Pancreas (tissue), 10 donors: ENCODE results near the gene URI1. TPM values are rescaled to one million over a fixed set of nuclear protein-coding genes. Genes with fewer than 3 reads are reported as not detected.
A peak's percentile ranks its signal among the peaks of the same experiment; 100 is the strongest.

Experiments
- ATAC-seq, 4 donors: fragments of 200-7000 bp; cut with Tn5 transposase; one replicate each; pipeline versions ENCODE4 v1.8.0 to v1.9.1; 2020; ENCODE audit warnings: mild to moderate bottlenecking in 4 of 4, moderate library complexity in 4 of 4
- DNase-seq, 6 donors: peaks; one replicate each; pipeline ENCODE4 v3.0.0-alpha.2; 2020
- FAIRE-seq: peaks from 2 replicates; lab custom pipeline; 2012; peaks lifted over from hg19 to GRCh38; lab: Jason Lieb, UNC
- H3K27ac ChIP-seq, 4 donors: fragments of 200-600 bp; sonication (generic); 1 replicate in 3 of 4; 2 replicates in 1 of 4; pipeline versions ENCODE4 v1.5.0 to v1.8.0; 2020
- H3K27me3 ChIP-seq, 4 donors: fragments of 200-600 bp; one replicate each; pipeline ENCODE4 v1.8.0; 2021
- H3K36me3 ChIP-seq, 3 donors: fragments of 200-600 bp; sonication (generic) in 1 of 3; one replicate each; pipeline versions ENCODE4 v1.5.0 to v1.8.0; 2020 to 2021
- H3K4me1 ChIP-seq, 3 donors: fragments of 200-600 bp; one replicate each; pipeline ENCODE4 v1.8.0; 2021
- H3K4me3 ChIP-seq, 4 donors: fragments of 200-600 bp; sonication (generic) in 2 of 4; one replicate each; pipeline versions ENCODE4 v1.5.0 to v1.8.0; 2020 to 2021
- H3K9me3 ChIP-seq, 4 donors: fragments of 200-600 bp; one replicate each; pipeline ENCODE4 v1.8.0; 2021
- CTCF ChIP-seq, 4 donors: fragments of 200-600 bp; sonication (generic) in 3 of 4; IDR thresholded peaks; one replicate each; pipeline versions ENCODE4 v1.5.0 to v1.8.0; 2021; ENCODE audit warnings: antibody characterized with exemption in 4 of 4
- WGBS, 2 donors: extraction: QIAGEN DNeasy Blood & Tissue Kit; methylation state at CpG; one replicate each; pipeline ENCODE4 v1.1.7; 2013; 5-methylcytosine and 5-hydroxymethylcytosine counted together
- intact Hi-C, 3 donors: fragments of 100-400 bp; cut with DNase I; formaldehyde crosslinking; loops; one replicate each; pipeline versions ENCODE4 v1.11.1 to v1.14.2; 2022
- polyA plus RNA-seq, 2 donors: library from polyadenylated mRNA; stranded (reverse); fragments of 200-250 nt; gene quantifications; one replicate each; pipeline ENCODE4 v1.2.3, GENCODE V29; 2013
- total RNA-seq, 6 donors: library from RNA; stranded (reverse); fragmentation: NEBNext Ultra II Directional in 4 of 6; extraction: Animal tissue kit (Norgen Biotek cat#: 25700) in 4 of 6; gene quantifications; one replicate each; pipeline versions ENCODE4 v1.2.1 to v1.2.4, GENCODE V29; 2021 to 2023
- donor health status: healthy with polysubstance abuse.
- donor health status: DM: no; HTN: no; CAD: no; lungs with moderate emphysema.
- donor health status: DM: no; HTN: no; CAD: no.
- donor health status: control.
- donor health status: control.
- donor health status: Bipolar disorder and iron deficiency.
- donor health status: DM: yes; HTN: yes; CAD: no.
- donor health status: DM: no; HTN: no; CAD: no.
- donor health status: DM: no; HTN: no; CAD: no.
- donor health status: DM: yes; HTN: yes; CAD: no.

URI1 gene
- total and polyA plus RNA-seq, 8 donors, result 8.6 to 33.4 (median 25.0) TPM

DNA sequence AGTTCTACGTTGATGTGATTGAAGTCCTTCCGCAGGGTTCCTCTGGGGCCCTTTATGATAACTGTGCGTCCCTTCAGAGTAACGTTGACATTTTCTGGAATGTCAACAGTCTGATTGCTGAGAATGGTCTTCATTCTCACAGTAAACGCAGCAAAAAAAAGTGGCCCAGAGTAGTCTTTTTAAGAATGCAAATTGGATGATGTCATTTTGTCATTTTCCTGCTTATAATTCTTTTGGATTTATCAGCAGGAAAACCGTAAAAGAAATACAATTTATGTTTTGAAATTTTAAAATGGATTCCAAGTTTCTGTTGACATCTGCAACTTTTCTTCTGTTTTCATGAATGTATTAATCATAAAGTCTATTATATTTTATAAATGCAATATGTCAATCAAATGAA is 14.8 kb downstream of the URI1 start:
- WGBS, 2 donors, result 85 to 86% methylated on average over 6 of the region's 6 CpGs
- intact Hi-C loops, result no loop called here

DNA sequence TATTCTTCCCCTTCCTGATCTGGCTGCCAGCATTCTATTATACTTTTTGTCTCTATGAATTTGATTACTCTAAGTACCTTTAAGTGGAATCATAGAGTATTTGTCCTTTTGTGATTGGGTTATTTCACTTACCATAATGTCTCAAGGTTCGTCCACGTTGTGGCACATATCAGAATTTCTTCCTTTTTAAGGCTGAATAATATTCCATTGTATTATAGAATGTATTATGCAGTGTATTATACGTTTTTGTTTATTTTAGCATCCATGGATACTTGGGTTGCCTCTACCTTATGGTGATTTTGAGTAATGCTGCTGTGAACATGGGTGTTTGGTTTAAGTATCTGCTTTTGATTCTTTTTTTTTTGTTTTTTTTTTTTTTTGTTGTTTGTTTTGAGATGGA is 19.3 kb downstream of the URI1 start:
- no peak for ATAC-seq
- no peaks in the 10 kb centered on the region for H3K27me3 ChIP-seq
- peaks cover 5 to 31% (median 11%) of the 10 kb centered on the region in 3 donors for H3K4me1 ChIP-seq
- no peaks in the 10 kb centered on the region for H3K36me3 ChIP-seq
- H3K4me3 ChIP-seq, result no peak overlapping the region
- H3K27ac ChIP-seq, result no peak overlapping the region
- TF ChIP-seq CTCF (IDR thresholded peaks at IDR 0.05), result no peak
- intact Hi-C loops, result no loop called here
- no peak for FAIRE-seq
- no peak for DNase-seq
- 87 to 90% methylated on average over 3 of the region's 3 CpGs for WGBS, 2 donors
- H3K9me3 ChIP-seq, result no peaks in the 10 kb centered on the region

More for the DNA sequence above, 14.8 kb downstream of the URI1 start:
- TF ChIP-seq CTCF (IDR thresholded peaks at IDR 0.05), result no peak
- DNase-seq (no peak), ATAC-seq (no peak), FAIRE-seq (no peak)
- Histone ChIP-seq H3K36me3 (no peaks in the 10 kb centered on the region), H3K27ac (no peak overlapping the region), H3K4me3 (no peak overlapping the region), H3K27me3 (no peaks in the 10 kb centered on the region), H3K9me3 (no peaks in the 10 kb centered on the region), H3K4me1 (peaks cover 0 to 3% (median 0%) of the 10 kb centered on the region in 3 donors)

DNA sequence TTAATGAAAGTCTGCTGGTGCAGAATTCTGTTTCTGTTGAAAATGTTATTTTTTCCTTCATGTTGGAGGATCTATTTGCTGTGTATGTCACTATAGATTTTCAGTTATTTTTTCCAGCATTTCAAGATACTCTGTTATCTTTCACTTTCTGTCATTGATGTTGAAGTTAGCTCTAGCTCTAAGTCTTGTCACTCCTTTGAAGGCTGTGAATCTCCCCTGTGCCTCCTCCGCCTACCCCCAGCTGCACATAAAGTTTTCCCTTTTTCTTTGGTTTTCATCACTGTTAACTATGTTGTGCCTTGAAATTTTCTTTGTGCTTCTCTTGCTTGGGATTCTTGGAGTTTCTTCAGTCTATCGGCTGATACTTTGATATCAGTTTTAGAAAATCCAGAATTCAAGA is 20.8 kb downstream of the URI1 start:
- FAIRE-seq (no peak), DNase-seq (no peak), ATAC-seq (no peak)
- Histone ChIP-seq H3K27ac (no peak overlapping the region), H3K4me1 (peaks cover 5 to 31% (median 15%) of the 10 kb centered on the region in 3 donors), H3K4me3 (no peak overlapping the region), H3K9me3 (no peaks in the 10 kb centered on the region), H3K36me3 (no peaks in the 10 kb centered on the region), H3K27me3 (no peaks in the 10 kb centered on the region)
- WGBS, 2 donors, result 85 to 90% methylated on average over 2 of the region's 2 CpGs
- intact Hi-C loops, result no loop called here
- no peak for TF ChIP-seq CTCF (IDR thresholded peaks at IDR 0.05)

DNA sequence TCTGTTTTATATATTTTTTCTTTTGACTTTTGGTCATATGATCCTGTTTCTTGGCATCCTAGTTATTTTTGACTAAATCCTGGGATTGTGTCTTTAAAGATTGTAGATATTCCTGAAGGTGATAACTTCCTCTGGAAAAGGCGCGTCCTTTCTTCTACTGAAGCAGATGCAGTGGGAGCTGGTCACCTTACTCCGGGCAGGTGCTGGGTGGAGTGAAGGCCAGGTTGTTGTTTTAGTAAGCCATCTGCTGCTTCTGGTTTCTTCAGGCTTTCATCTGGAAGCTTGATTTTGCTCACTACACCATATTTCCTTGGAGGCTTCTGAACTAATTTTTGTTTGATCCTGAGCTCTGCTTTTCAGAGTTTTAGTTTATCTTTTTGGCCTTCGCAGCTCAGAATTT is 21.5 kb downstream of the URI1 start:
- TF ChIP-seq CTCF (IDR thresholded peaks at IDR 0.05), result no peak
- no peaks in the 10 kb centered on the region for H3K9me3 ChIP-seq
- no peak overlapping the region for H3K27ac ChIP-seq
- ATAC-seq (peak in 3 of 4 donors; percentile 81 to 82 (median 81)), DNase-seq (no peak), FAIRE-seq (no peak)
- no peaks in the 10 kb centered on the region for H3K36me3 ChIP-seq
- intact Hi-C loops, result no loop called here
- H3K27me3 ChIP-seq, result no peaks in the 10 kb centered on the region
- H3K4me3 ChIP-seq, result no peak overlapping the region
- H3K4me1 ChIP-seq, result peaks cover 5 to 31% (median 15%) of the 10 kb centered on the region in 3 donors
- 31 to 38% methylated on average over 4 of the region's 4 CpGs for WGBS, 2 donors

DNA sequence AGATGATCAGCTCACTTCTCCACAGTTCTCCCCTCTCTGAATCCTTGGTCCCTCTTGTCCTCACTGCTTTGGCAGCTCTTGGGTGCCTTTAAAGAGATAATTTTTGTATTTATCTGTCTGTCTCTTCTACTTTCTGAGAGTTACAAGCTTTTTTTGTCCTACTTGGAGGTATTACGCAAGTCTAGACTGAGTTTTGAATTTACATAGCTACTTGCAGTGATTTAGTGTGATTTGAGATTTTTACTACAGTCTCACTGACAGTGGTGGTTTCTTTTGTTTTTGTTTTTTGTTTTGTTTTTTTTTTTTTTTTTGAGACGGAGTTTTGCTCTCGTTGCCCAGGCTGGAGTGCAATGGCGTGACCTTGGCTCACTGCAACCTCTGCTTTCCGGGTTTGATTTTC is 22.1 kb downstream of the URI1 start:
- 53 to 83% methylated on average over 5 of the region's 5 CpGs for WGBS, 2 donors
- ATAC-seq (peak in 3 of 4 donors; percentile 26 to 33 (median 27)), DNase-seq (no peak), FAIRE-seq (no peak)
- Histone ChIP-seq H3K27me3 (no peaks in the 10 kb centered on the region), H3K9me3 (no peaks in the 10 kb centered on the region), H3K27ac (no peak overlapping the region), H3K4me3 (no peak overlapping the region), H3K36me3 (no peaks in the 10 kb centered on the region), H3K4me1 (peaks cover 5 to 31% (median 15%) of the 10 kb centered on the region in 3 donors)
- intact Hi-C loops, result no loop called here
- TF ChIP-seq CTCF (IDR thresholded peaks at IDR 0.05), result no peak
